ENCODE data around the gene ZNF280A.

Gene ZNF280A, protein sequence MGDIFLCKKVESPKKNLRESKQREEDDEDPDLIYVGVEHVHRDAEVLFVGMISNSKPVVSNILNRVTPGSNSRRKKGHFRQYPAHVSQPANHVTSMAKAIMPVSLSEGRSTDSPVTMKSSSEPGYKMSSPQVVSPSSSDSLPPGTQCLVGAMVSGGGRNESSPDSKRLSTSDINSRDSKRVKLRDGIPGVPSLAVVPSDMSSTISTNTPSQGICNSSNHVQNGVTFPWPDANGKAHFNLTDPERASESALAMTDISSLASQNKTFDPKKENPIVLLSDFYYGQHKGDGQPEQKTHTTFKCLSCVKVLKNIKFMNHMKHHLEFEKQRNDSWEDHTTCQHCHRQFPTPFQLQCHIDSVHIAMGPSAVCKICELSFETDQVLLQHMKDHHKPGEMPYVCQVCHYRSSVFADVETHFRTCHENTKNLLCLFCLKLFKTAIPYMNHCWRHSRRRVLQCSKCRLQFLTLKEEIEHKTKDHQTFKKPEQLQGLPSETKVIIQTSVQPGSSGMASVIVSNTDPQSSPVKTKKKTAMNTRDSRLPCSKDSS

DNA sequence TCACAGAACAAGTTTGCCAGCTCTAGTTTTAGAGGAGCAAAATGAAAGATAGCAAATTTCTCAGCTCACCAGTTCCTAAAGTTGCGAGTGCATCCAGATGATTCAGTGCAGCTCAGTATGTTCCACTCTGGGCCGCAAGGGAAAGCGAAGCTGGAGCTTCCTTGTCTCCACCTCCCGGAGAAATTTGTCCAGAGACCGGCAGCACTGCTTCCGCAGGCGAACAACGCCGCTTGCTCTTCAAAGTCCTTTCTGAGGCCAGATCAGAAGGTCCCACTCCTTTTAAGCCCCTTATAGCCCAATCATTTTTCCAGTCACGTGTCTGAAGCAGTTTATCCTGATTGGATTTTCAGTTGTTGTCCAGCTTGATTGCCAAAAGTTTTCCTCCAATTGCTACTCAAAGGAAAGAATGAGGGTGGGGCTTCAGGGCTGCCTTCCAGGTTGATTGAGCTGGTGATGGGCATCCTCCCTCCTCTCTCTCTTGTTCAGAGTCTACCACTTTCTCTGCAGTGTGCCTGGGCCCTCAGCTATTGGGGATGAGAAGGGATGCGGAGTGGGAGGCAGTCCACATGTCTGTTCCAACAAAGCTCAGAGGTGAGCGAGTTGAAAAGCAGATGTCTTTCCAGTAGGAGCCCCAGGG lies at the start of gene ZNF280A:
TSS of gene ZNF280A (minus strand) at position 251 of the 637 bp plus-strand sequence. CDS start 4,640 bp downstream, outside the sequence.
- DNase-seq: no peak

DNA sequence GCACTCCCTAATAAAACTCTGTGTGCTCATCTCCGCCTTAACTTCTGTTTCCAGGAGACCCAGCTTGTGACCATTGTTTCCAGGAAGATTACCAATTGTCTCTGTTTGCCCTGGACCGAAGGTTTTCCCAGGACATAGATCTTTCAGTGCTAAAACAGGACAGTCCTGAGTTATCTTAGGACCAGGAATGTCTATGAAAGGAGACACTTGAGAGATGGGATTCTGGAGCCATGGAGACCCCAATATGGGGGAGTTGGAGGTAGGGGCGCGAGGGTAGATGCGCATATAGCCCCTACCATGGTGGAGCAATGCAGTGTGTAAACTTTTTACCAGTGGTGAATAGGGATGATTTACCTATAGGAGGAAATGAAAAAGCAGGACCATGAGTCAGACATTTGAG lies 49.1 kb upstream of the ZNF280A start:
- DNase-seq: no peak

DNA sequence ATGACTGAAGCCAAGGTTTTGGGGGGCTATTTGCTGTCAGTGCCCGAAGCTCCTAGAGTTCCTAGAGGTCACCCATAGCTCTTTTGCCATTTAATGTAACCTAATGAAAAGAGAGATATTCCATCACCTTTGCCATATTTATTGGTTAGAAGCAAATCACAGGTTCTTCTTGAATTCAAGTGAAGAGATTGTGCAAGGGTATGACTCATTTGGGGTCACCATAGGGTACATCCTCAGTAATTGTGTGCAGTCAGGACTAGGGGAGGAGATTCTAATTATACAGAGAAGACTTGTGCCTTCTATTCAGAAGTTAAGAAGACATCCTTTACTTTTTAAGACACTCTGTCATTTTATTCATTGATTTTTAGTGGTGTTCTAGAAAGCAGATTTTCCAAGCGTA lies 45.9 kb upstream of the ZNF280A start:
- DNase-seq: no peak

DNA sequence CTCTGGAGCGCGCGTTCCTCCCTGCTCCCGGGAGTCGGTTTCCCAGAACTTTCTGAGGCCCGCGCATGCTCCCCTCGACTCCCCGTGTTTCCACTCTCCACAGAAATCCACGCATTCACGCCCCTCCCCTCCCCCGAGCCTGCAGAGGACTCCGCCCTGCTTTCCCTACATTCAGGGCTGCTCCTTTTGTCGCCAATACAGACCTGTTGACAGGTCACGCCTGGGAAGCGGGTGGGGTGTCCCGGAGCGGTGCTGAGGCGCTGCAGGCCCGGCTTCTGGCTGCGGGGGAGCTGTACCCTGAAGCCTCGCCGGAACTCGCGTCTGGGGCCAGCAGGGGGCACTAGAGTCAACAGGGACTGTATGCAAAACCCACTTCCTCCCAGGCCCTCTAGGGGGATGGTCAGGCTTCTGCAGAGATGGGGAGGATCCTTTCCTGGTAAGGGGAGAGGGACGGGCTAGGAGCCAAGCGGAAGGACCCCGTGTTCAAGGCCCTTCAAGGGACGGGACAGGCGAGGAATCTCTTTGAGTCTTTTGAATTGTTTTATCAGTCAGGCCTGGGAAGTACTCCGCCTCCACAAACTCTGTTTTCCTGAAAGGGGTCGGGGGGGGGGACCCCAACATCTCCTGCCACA lies 39.0 kb upstream of the ZNF280A start, which contains the start of gene PRAME:
TSS of gene PRAME (minus strand) at position 294 of the 632 bp plus-strand sequence. CDS start 2,433 bp downstream, outside the sequence.
- no peak for DNase-seq

DNA sequence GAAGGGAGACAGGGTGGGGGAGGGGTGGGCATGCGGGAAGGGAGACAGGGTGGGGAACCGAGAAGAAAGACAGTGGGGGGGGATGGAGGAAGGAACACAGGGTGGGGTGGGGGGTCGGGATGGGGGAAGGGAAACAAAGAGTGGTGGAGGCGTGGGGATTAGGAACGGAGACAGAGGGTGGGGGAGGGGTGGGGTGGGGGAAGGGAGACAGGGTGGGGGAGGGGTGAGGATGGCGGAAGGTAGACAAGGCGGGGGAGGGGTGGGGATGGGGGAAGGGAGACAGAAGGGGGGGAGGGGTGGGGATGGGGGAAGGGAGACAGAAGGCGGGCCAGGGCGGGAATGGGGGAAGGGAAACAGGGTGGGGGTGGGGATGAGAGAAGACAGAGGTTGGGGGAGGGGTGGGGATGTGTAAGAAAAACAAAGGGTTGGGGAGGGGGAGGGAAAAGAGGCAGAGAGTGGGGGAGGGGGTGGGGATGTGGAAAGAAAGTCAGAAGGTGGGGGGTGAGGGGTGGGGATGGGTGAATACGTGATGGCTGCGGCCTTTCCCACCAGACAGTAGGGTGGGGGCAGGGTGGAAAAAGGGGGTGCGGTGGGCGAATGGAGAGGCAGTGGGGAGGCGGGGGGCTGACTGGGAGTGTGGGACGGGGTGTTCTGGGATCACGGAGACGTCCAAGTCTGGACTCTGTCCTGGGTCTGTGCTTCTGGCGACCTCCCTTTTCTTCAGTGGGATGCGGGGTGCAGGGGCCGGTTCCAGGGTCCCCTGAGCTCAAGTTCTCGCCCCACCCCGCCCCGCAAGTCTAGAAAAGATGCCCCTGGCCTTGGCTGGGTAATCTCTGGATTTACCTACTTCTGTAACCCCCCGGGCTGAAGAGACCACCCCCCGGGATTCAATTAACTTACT lies 38.3 kb upstream of the ZNF280A start:
- DNase-seq: no peak

DNA sequence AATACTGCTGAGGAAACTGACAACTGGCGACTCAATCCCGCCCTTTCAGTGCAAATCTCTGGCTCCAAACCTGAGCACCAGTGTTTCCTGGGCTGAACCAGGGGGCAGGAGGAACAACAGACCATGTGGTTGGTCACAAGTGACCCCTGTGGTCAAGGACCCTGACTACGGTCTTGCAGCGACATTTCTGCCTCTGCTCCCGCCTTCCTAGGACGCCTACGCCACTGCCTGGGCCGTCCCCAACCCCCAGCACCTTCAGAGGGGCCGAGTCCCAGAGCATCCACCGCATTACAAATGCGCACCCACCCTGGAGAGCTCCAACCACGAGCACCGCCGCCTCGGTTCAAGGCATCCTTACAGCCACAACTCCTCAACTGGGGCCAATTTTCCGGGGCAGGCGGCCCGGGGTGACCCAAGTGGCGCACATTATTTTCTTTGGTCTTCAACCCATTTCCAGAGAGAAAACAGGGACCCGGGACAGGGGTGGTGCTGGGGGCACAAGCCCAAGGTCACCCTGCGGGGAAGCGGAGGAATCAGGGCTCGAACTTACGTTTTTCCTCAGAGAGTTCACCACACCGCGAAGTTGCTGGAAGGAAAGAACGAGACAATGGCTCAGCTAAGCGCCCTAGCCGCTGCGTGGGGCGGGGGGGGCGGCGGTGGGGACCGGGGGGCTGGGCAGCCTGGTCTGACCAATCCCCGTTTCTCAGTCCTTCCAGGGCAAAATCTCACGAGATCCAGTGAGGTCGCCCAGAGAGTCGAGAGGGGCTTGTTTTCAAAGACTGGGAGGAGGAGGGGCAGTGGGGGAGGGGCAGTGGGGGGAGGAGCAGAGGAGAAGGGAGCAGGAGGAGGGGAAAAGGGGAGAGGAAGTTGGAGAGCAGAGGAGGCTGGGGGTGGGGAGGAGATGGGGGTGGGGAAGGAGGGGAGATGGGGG lies 37.2 kb upstream of the ZNF280A start:
- no peak for DNase-seq

DNA sequence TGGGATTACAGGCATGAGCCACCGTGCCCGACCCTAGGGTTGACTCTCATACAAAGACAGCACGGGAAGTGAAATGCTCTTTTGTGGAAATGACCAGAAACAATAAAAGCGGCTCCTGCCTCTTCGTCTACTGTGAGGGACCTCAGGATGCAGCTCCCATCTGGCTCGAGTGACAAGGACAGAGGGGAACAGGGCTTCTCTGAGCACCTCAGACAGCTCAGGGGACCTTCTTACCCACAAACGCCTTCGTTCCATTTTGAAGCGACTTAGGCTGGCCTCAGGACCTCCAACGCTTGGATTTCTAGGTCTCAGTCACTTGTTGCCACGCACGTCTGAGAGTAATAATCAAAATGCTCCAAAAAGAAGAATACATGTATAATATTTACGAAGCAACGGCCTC lies 36.5 kb upstream of the ZNF280A start:
- no peak for DNase-seq

DNA sequence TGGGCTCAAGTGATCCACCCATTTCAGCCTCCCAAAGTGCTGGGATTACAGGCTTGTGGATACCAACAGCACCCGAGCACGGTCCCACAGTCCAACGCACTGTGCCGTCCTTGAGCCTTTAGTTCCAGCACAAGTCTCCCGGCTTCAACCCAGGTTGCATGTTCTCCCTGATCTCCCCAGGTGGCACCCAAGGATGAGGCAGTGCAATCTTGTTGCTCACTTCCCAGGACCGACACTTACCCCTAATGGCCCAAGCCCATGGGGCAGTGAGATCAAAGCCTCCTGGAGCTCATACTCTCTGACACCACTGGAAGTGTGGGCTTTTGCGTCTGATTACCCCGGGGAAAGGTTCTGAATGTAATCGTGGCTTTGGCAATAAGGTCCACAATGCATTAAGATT lies 35.5 kb upstream of the ZNF280A start:
- no peak for DNase-seq

DNA sequence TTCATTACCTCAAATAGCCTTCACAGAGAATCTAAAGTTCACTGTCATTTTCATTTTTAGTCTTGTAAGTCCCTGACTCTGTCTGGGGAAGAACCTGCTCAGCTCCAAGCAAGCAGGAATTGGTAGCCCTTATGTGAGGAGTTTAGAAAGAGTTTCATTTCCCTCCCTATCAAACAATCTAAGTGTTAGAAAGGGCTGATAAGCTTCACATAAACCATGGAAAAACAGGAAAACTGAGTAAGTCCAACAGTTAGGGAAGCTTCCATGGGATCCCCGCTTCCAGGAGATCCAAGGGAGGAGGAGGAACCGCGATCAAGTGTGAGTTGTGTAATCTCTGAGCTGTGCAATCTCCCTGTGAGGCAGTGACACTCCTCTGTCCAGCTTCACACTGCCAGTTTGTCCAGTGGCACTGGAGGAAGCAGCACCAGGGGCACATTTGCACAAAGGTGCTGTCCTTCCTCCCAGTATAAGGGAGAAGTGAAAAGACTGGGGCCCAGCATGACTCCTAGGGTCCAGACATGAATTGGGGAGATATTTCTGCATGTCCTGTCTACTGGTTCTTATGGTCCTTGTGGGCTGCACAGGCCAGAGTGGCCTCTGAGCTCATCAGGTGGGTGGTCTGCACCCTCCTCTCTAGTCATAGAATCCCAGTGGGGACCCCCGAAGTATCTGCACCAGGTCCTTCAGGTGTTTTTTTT lies 34.7 kb upstream of the ZNF280A start:
- DNase-seq: no peak

DNA sequence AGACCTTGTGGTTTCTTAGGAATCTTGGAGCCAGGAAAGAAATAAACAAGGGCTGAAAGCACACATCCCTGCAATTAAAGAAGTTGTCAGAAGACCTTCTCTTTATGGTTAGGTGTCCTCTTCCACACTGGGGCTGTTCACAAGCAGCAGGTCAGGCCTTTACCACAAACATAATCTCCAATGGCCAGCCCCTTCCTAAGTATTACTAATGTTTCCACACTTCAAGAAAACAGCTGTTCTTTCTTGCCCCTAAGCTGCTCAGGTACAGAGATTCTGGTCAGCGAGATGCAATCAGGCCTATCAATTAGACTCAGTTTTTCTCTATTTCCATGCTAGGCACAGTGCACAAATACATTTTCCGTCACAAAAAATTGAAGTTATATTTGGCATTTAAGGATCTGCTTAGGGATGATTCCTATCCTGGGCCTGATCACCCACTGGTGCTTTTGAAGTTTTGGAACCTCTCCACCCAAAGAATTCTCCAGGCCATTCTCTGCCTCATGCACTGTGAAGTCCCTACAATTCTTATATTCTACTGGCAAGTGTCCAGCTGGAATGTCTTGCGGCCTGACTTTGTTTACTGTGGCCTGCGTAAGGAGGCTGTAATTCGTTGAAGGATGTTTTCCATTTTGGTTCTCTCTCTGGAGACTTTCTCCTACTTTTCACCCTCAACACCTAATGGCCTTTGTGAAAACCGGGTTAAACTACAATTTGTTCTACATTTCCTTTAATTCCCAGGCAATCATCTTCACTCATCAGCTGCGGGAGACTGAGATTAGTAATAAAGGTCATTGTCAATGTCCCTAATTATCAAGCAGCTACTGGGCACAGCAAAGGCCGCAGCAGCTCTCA lies 33.9 kb upstream of the ZNF280A start:
- DNase-seq: no peak

DNA sequence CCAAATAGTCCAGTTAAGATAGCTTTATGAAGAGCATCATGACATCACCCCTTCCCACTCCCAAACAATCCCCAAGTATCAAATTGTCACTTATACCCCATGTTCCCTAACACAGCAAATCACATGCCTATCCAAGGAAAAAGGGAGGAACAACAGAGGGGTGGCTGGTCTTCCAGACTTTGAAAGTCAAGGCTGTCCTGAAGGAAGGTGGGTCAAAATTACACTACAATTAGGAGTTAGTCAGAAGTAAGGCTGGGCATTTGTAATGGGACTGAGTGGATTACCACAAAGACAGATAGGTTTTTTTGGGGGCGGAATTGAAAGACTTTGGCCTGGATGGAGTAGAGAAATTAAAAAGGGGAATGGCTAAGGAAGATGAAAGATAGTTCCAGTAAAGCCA lies 33.1 kb upstream of the ZNF280A start:
- no peak for DNase-seq

DNA sequence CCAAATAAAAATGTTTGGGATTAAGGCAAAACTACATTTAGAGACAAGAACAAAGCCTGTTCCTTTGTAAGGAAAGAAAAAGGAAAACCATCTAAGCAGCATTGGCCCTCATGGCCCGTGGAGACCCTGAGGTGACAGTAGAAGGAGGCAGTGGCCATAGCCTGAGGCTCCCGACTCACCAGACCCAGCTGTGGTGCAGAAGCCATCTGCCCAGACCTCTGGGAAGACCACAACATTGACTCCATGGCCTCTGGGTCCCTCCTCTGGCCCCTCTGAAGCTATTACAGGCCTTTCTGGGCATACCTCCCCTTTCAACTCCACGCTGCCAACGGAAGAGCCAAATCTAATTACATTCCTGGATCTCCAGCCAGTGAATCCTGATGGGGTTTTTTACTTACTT lies 32.6 kb upstream of the ZNF280A start:
- DNase-seq: no peak

DNA sequence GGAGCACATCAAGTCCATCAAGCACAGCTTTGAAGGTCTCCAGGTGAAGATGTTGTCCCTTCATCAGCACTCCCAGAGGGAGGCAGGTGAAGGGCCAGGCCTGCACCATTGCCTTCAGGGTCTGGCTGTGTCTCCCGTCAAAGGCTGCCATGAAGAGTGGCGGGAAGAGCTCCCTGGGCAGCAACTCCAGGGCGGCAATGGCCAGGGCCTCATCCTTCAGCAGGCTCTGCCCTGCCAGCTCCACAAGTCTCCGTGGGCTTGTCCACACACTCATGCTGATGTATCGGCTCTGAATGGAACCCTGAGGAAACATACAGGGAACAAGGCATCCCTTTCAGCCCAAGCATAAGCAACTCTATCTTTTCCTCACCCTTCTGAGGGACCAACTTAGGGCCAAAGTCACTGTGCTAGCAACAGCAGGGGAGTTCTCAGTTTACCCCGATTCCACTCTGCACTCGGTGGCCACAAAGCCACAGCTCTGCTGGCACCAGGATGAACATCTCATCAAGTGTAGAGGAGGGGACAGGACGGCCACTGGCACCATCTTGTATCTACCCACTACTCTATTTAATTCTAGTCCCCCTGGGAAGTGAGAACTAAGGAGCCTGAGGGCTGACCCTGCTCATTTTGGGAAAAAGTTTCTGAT lies 30.8 kb upstream of the ZNF280A start:
- no peak for DNase-seq

DNA sequence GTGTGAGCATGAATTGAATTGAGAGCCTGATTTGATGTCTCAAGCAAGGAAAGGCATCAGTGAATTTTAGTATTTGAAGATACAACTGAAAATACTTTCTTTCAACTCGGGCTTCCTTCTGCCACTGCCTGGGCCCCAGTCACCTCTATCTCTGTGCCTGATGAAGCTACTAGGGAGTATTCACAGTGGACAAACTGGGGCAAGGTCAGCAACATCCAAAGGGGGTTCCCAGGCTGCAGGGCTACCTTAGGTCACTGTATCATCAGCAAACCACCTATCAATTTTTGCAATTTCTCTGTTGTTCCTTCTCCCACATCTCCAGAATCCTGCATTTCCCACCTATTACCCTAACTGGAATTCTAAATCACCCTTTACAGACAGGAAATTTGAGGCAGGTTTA lies 28.8 kb upstream of the ZNF280A start:
- no peak for DNase-seq

DNA sequence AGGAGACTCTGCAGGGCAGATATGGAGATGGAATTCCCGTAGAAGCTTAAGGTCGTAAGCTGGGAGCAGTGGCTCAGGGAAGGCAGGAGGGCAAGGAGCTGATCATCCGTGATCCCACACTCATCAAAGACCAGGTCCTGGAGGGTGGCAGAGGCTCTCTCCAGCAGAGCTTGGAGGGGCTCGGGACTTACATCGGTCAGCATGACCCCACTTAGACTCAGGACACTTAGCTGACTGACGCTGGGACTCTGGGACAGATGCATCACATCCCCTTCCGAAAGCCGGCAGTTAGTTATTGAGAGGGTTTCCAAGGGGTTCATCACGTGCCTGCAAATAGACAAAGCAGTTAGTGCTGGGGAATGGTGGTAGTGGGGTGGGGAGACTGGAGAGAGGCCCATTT lies 28.2 kb upstream of the ZNF280A start:
- no peak for DNase-seq

DNA sequence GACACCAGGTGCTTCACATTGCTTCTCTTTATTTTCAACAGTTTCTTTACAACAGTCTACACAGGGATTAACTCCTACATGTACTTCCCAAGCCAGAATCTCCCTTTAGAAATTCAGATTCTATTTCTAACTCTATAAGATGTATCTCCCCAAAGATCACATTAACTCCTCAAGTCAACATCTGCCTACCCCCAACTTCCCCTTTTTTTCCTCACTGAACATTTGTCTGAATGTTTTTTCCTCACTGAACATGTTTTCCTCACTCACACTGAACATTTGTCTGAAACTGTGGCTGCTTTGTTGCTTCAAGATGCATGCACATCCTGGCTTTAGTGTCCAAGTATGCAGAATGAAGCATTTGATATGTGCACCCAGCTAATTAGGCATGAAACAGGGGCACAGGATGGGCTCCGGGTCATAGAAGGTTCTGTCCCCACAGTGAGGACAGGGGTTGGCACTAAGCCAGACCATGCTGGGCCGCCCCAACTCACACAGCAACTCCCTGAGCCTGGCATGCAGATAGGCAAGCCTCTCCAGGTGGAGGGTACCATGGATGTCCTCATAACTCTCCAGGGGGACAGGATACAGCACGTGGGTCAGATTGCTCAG lies 27.7 kb upstream of the ZNF280A start:
- no peak for DNase-seq

DNA sequence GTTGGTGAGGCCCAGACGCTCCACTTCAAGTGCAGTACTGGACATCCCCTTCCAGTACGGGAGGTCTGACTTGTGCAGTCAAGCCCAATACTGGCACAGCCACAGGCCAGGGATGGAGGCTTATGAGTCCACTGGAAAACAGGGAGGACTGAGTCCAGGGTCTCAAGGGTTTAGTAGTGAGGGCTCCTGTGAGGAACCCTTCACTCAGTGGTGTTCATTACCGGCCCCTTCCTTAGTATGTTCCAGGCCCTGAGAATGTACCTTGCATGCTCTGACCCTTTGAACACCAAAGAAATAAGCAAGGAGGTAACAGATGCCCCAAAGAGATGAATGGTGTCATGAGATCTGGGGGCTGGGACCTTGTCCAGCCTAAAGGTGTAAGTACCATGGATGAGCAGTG lies 27.2 kb upstream of the ZNF280A start:
- no peak for DNase-seq

DNA sequence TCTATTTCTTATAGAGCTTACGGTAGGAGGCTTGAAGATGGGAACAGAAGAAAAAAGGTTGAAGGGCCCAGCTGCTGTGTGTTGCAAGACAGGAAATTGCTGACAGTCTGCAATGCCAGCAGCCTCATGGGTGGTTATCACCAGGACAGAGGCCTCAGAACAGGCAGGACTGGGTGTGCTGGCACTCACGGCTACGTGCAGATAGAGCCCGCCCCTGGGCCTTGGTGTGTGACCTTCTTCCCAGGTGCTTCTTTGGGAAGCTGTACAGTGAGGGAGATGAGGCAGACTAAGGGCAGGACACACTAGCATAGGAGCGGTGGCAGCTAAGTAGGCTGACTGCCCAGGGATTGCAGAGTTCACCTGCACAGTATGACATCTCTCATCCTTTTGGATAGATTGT lies 26.4 kb upstream of the ZNF280A start:
- no peak for DNase-seq

DNA sequence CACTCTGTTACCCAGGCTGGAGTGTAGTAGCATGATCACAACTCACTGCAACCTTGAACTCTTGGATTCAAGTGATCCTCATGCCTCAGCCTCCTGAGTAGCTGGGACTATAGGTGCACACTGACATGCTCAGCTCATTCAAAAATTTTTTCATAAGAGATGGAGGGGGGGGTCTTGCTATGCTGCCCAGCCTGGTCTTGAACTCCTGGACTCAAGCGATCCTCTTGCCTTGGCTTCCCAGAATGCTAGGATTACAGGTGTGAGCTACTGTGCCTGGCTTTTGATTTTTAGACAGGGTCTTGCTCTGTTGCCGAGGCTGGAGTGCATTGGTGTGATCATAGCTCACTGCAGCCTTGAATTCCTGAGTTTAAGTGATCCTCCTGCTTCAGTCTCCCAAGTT lies 25.0 kb upstream of the ZNF280A start:
- no peak for DNase-seq

Data from NCI-H226 (cell line).